ENCODE measurements around the gene RCAN2. TPM values are rescaled to one million over a fixed set of nuclear protein-coding genes. Genes with fewer than 3 reads are reported as not detected.

Gene RCAN2
- polyA plus RNA-seq, 4 donors: 0.67 to 8.7 (median 4.0) TPM

DNA sequence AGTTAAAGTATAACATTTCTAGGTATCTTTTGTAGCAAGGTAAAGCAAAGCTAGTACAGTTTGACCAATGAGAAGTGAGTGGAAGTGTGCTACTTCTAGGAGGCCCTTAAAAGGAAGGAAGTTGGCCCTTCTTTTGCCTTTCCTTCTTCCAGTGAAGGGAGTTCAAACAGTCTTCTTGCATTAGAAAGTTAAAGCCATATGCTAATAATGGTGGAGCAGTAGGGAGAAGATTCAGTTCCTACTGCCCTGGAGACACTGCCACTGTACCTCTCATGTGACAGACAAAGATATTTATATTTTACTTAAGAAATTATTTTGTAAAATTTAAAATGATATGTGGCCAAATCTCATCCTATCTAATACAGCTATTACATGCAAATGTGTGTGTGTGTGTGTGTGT, 26.0 kb upstream of the RCAN2 start:
- FAIRE-seq: no peak
- Histone ChIP-seq H3K9me3 (ENCODE audit: control insufficient read depth in 2 of 2, insufficient read depth in 1 of 2, low read depth in 1 of 2, low read length in 1 of 2) (no peaks in the 10 kb centered on the region), H3K27me3 (ENCODE audit: control insufficient read depth in 3 of 3, insufficient read depth in 3 of 3, low read length in 3 of 3) (no peaks in the 10 kb centered on the region), H3K27ac (ENCODE audit: low read depth in 1 of 3, low read length in 2 of 3) (no peak overlapping the region), H3K4me3 (ENCODE audit: low read depth in 1 of 3, low read length in 3 of 3) (no peak overlapping the region), H3K4me1 (ENCODE audit: control insufficient read depth in 3 of 3, insufficient read depth in 2 of 3, low read depth in 1 of 3, low read length in 2 of 3) (no peaks in the 10 kb centered on the region), H3K36me3 (ENCODE audit: control insufficient read depth in 3 of 3, insufficient read depth in 2 of 3, low read depth in 1 of 3, low read length in 3 of 3) (no peaks in the 10 kb centered on the region)
- DNase-seq: no peak

DNA sequence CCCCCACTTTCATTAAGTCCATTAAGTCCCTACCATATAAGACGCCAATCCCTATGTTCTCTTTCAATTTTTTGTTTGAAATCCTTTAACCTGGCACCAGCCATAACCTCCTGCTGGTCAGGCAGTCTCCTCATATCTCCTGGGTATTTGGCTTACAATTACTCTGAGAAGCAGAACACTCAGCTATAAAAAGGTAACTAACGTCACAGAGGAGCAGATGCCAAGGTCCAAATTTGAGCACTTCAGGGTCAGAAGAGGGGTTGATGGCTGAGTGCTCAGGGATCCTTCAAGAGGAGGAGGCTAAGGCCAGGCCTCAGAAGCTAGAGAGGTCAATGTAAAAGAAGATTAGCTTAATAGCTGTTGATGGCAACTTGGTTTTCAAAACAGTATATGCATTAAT, 22.3 kb upstream of the RCAN2 start:
- no peak overlapping the region for H3K27ac ChIP-seq (ENCODE audit: low read depth in 1 of 3, low read length in 2 of 3)
- no peak for DNase-seq
- H3K27me3 ChIP-seq (ENCODE audit: control insufficient read depth in 3 of 3, insufficient read depth in 3 of 3, low read length in 3 of 3): no peaks in the 10 kb centered on the region
- H3K4me1 ChIP-seq (ENCODE audit: control insufficient read depth in 3 of 3, insufficient read depth in 2 of 3, low read depth in 1 of 3, low read length in 2 of 3): no peaks in the 10 kb centered on the region
- H3K4me3 ChIP-seq (ENCODE audit: low read depth in 1 of 3, low read length in 3 of 3): no peak overlapping the region
- H3K36me3 ChIP-seq (ENCODE audit: control insufficient read depth in 3 of 3, insufficient read depth in 2 of 3, low read depth in 1 of 3, low read length in 3 of 3): no peaks in the 10 kb centered on the region
- FAIRE-seq: no peak
- WGBS, 3 donors: 51 to 74% (median 61%) methylated on average over 2 of the region's 2 CpGs
- H3K9me3 ChIP-seq (ENCODE audit: control insufficient read depth in 2 of 2, insufficient read depth in 1 of 2, low read depth in 1 of 2, low read length in 1 of 2): no peaks in the 10 kb centered on the region

DNA sequence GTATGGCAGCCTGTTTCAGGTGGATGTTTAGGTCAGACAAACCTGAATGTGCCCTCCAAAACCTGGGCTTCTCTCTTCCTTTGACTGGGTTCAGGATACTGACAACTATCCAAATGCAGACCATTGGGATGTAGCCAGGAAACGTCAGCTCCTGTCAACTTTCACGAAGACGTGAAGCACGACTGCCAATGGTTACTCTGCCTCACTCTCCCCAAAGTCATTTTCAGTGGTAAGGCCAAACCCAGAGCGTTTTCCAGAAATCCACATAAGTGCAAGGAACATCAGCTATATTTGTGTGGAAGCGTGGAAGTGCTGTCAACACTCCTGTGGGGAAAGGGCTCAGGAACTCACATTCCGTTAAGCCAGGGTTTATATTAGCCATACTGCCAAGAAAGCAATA, 20.1 kb upstream of the RCAN2 start:
- no peaks in the 10 kb centered on the region for H3K4me1 ChIP-seq (ENCODE audit: control insufficient read depth in 3 of 3, insufficient read depth in 2 of 3, low read depth in 1 of 3, low read length in 2 of 3)
- no peaks in the 10 kb centered on the region for H3K36me3 ChIP-seq (ENCODE audit: control insufficient read depth in 3 of 3, insufficient read depth in 2 of 3, low read depth in 1 of 3, low read length in 3 of 3)
- H3K27ac ChIP-seq (ENCODE audit: low read depth in 1 of 3, low read length in 2 of 3): peak overlapping the region in 1 of 3 donors; percentile 19
- FAIRE-seq (no peak), DNase-seq (no peak)
- no peak overlapping the region for H3K4me3 ChIP-seq (ENCODE audit: low read depth in 1 of 3, low read length in 3 of 3)
- 79 to 91% (median 87%) methylated on average over 7 of the region's 7 CpGs for WGBS, 3 donors
- H3K27me3 ChIP-seq (ENCODE audit: control insufficient read depth in 3 of 3, insufficient read depth in 3 of 3, low read length in 3 of 3): no peaks in the 10 kb centered on the region
- no peaks in the 10 kb centered on the region for H3K9me3 ChIP-seq (ENCODE audit: control insufficient read depth in 2 of 2, insufficient read depth in 1 of 2, low read depth in 1 of 2, low read length in 1 of 2)

DNA sequence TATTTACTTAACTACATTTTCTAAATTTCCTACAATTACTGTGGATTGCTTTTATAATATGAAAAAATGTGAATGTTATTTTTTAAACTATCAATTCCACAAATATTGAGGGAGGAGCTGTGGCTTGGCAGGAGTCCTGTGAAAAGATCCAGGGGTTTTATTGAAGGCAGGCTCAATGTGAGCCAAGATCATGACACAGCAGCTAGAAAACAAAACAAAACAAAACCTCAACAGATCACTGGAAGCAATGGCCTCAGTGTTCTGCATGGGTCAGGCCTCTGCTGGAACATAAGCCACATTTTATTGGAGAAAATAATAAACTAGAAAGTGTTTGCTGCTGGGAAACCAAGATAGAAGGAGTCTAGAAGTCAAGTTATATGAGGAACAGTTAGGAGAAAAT, 19.4 kb upstream of the RCAN2 start:
- Histone ChIP-seq H3K4me1 (ENCODE audit: control insufficient read depth in 3 of 3, insufficient read depth in 2 of 3, low read depth in 1 of 3, low read length in 2 of 3) (no peaks in the 10 kb centered on the region), H3K27me3 (ENCODE audit: control insufficient read depth in 3 of 3, insufficient read depth in 3 of 3, low read length in 3 of 3) (no peaks in the 10 kb centered on the region), H3K27ac (ENCODE audit: low read depth in 1 of 3, low read length in 2 of 3) (no peak overlapping the region), H3K9me3 (ENCODE audit: control insufficient read depth in 2 of 2, insufficient read depth in 1 of 2, low read depth in 1 of 2, low read length in 1 of 2) (no peaks in the 10 kb centered on the region), H3K36me3 (ENCODE audit: control insufficient read depth in 3 of 3, insufficient read depth in 2 of 3, low read depth in 1 of 3, low read length in 3 of 3) (no peaks in the 10 kb centered on the region), H3K4me3 (ENCODE audit: low read depth in 1 of 3, low read length in 3 of 3) (no peak overlapping the region)
- DNase-seq (no peak), FAIRE-seq (no peak)

DNA sequence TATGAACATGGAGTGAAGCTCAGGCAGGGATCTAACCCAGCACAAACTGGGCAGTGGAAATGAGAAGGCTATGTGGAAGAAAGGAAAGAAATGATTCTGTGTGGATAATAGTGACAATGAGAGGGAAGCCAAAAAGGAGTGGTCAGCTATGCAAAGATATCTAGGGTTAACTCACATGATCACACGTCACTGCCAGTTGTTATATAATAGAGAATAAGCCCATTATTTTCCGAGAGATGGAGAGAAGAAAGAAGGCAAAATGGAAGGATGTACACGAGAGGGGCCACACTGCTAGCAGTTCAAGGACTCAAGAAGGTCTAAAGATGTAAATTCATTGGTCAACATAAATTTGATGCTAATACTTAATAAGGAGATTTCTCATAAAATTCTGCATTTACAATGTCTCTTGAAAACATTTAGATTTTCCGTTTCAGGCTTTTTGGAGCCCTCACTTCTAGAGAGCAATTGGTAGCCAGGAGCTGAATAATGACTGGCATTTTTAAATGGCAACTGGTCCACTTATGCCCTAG, 18.8 kb upstream of the RCAN2 start:
- no peaks in the 10 kb centered on the region for H3K4me1 ChIP-seq (ENCODE audit: control insufficient read depth in 3 of 3, insufficient read depth in 2 of 3, low read depth in 1 of 3, low read length in 2 of 3)
- FAIRE-seq: no peak
- no peak overlapping the region for H3K4me3 ChIP-seq (ENCODE audit: low read depth in 1 of 3, low read length in 3 of 3)
- H3K27ac ChIP-seq (ENCODE audit: low read depth in 1 of 3, low read length in 2 of 3): peak overlapping the region in 1 of 3 donors; percentile 12
- no peaks in the 10 kb centered on the region for H3K36me3 ChIP-seq (ENCODE audit: control insufficient read depth in 3 of 3, insufficient read depth in 2 of 3, low read depth in 1 of 3, low read length in 3 of 3)
- no peaks in the 10 kb centered on the region for H3K9me3 ChIP-seq (ENCODE audit: control insufficient read depth in 2 of 2, insufficient read depth in 1 of 2, low read depth in 1 of 2, low read length in 1 of 2)
- 72 to 81% (median 81%) methylated on average over 4 of the region's 4 CpGs for WGBS, 3 donors
- H3K27me3 ChIP-seq (ENCODE audit: control insufficient read depth in 3 of 3, insufficient read depth in 3 of 3, low read length in 3 of 3): no peaks in the 10 kb centered on the region
- no peak for DNase-seq

DNA sequence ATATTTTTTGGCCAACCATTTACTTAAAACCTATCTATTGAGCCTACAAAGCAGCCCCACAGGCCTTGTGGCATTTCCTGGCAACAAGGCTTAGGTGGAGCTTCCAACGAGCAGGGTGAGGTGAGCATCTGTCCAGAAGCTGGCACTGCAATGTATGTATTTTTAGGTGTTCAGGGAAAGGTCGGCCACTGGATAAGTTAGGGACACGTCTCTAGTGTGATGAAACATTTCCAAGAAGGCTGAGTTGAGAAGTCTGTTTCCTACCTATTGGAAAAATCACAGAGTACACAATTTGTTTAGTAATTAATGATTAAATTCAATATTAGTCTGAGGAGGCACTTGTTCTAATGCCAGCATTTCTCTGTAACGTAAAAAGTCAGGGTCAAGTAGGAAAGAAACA, 17.8 kb upstream of the RCAN2 start:
- no peaks in the 10 kb centered on the region for H3K4me1 ChIP-seq (ENCODE audit: control insufficient read depth in 3 of 3, insufficient read depth in 2 of 3, low read depth in 1 of 3, low read length in 2 of 3)
- H3K9me3 ChIP-seq (ENCODE audit: control insufficient read depth in 2 of 2, insufficient read depth in 1 of 2, low read depth in 1 of 2, low read length in 1 of 2): no peaks in the 10 kb centered on the region
- no peaks in the 10 kb centered on the region for H3K36me3 ChIP-seq (ENCODE audit: control insufficient read depth in 3 of 3, insufficient read depth in 2 of 3, low read depth in 1 of 3, low read length in 3 of 3)
- no peak overlapping the region for H3K27ac ChIP-seq (ENCODE audit: low read depth in 1 of 3, low read length in 2 of 3)
- H3K27me3 ChIP-seq (ENCODE audit: control insufficient read depth in 3 of 3, insufficient read depth in 3 of 3, low read length in 3 of 3): no peaks in the 10 kb centered on the region
- no peak for FAIRE-seq
- no peak for DNase-seq
- WGBS, 3 donors: 58 to 72% (median 71%) methylated on average over 4 of the region's 4 CpGs
- H3K4me3 ChIP-seq (ENCODE audit: low read depth in 1 of 3, low read length in 3 of 3): no peak overlapping the region

DNA sequence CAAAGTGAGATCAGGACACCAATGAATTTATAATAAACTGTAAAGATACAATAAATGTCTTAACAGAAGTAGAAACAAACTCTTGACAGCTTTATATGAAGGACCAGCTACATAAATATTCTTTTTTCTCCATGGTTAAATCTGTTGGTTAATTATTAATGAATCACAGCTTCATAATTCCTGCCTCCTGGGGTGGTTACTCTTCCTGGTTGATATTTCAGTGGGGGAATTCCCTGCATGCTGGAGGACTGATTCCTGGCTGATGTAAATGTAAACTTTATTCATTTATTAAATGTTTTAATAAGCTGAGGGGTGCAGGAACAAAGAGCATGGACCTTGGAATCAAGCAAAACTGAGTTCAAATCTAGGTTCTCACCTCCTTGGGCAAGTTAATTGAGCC, 16.2 kb upstream of the RCAN2 start:
- H3K4me3 ChIP-seq (ENCODE audit: low read depth in 1 of 3, low read length in 3 of 3): no peak overlapping the region
- no peak overlapping the region for H3K27ac ChIP-seq (ENCODE audit: low read depth in 1 of 3, low read length in 2 of 3)
- peak; percentile 26 to 49 for DNase-seq
- H3K4me1 ChIP-seq (ENCODE audit: control insufficient read depth in 3 of 3, insufficient read depth in 2 of 3, low read depth in 1 of 3, low read length in 2 of 3): no peaks in the 10 kb centered on the region
- H3K9me3 ChIP-seq (ENCODE audit: control insufficient read depth in 2 of 2, insufficient read depth in 1 of 2, low read depth in 1 of 2, low read length in 1 of 2): no peaks in the 10 kb centered on the region
- H3K36me3 ChIP-seq (ENCODE audit: control insufficient read depth in 3 of 3, insufficient read depth in 2 of 3, low read depth in 1 of 3, low read length in 3 of 3): no peaks in the 10 kb centered on the region
- H3K27me3 ChIP-seq (ENCODE audit: control insufficient read depth in 3 of 3, insufficient read depth in 3 of 3, low read length in 3 of 3): no peaks in the 10 kb centered on the region
- FAIRE-seq: no peak

DNA sequence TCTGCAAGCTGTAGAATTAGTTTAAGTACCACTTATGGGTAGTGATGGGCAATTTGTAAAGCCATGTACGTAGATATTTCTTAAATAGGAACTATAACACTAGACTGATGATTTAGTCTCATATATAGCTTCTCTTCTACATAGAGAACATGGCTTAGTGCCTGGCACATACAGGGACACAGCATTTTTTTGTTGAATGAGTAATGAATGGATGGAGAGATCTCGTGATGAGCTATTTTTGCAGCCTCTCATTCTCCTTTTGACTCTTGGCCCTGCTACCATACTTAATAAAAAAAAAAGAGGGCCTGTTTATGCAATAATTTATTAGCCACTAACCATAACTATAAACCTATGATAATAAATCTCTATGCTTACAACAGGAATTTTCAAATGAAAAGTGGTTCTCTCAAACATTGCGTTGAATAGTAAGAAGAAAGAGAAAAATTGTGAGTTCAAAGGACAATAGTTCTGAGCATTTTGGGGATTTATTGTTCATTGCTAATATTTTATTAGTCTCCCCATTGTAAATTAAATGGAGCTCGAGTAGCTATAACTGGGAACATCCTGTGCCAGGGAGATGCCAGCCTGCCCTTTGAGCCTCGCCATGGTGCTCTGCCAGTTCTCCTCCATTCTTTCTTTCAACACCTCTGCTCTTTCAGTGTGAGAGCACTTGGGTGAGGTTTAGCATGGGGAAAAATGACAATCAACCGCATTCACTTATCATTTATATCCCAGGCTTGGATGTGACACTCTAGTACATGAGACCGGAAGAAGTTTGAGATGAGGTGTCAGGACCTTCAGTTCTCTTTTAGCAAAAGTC, 14.7 kb upstream of the RCAN2 start:
- 60 to 76% (median 67%) methylated on average over 7 of the region's 7 CpGs for WGBS, 3 donors
- FAIRE-seq: no peak

DNA sequence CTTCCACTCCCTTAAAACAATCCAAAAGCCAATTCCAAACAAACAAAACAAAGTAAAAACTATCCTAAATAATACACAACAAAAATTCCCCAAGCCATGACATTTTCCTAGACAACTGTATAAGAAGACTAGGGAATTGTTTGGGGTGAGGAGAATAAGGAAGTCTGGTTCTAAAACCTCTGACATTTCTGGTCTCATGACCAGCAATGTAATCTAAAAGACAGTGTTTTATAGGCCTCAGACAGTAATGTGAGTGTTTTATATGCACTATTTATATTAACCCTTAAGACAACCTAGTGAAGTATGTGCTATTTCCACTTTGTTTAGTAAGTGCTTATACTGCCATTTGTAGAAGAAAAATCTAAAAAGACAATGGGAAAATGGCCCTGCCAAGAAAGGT, 13.0 kb upstream of the RCAN2 start:
- Histone ChIP-seq H3K27ac (ENCODE audit: low read depth in 1 of 3, low read length in 2 of 3) (no peak overlapping the region), H3K9me3 (ENCODE audit: control insufficient read depth in 2 of 2, insufficient read depth in 1 of 2, low read depth in 1 of 2, low read length in 1 of 2) (no peaks in the 10 kb centered on the region), H3K36me3 (ENCODE audit: control insufficient read depth in 3 of 3, insufficient read depth in 2 of 3, low read depth in 1 of 3, low read length in 3 of 3) (no peaks in the 10 kb centered on the region), H3K27me3 (ENCODE audit: control insufficient read depth in 3 of 3, insufficient read depth in 3 of 3, low read length in 3 of 3) (peaks cover 0 to 7% (median 0%) of the 10 kb centered on the region in 3 donors), H3K4me3 (ENCODE audit: low read depth in 1 of 3, low read length in 3 of 3) (no peak overlapping the region), H3K4me1 (ENCODE audit: control insufficient read depth in 3 of 3, insufficient read depth in 2 of 3, low read depth in 1 of 3, low read length in 2 of 3) (no peaks in the 10 kb centered on the region)
- DNase-seq: peak in 1 of 2 donors; percentile 24
- no peak for FAIRE-seq

More for the DNA sequence above, 14.7 kb upstream of the RCAN2 start:
- no peaks in the 10 kb centered on the region for H3K36me3 ChIP-seq (ENCODE audit: control insufficient read depth in 3 of 3, insufficient read depth in 2 of 3, low read depth in 1 of 3, low read length in 3 of 3)
- no peak overlapping the region for H3K4me3 ChIP-seq (ENCODE audit: low read depth in 1 of 3, low read length in 3 of 3)
- peaks cover 0 to 4% (median 0%) of the 10 kb centered on the region in 3 donors for H3K27me3 ChIP-seq (ENCODE audit: control insufficient read depth in 3 of 3, insufficient read depth in 3 of 3, low read length in 3 of 3)
- no peak overlapping the region for H3K27ac ChIP-seq (ENCODE audit: low read depth in 1 of 3, low read length in 2 of 3)
- no peaks in the 10 kb centered on the region for H3K4me1 ChIP-seq (ENCODE audit: control insufficient read depth in 3 of 3, insufficient read depth in 2 of 3, low read depth in 1 of 3, low read length in 2 of 3)
- peak in 1 of 2 donors; percentile 23 for DNase-seq
- no peaks in the 10 kb centered on the region for H3K9me3 ChIP-seq (ENCODE audit: control insufficient read depth in 2 of 2, insufficient read depth in 1 of 2, low read depth in 1 of 2, low read length in 1 of 2)

Data from small intestine (tissue), 7 donors.